ENCODE data around the gene PPARA. TPM values are rescaled to one million over a fixed set of nuclear protein-coding genes. Genes with fewer than 3 reads are reported as not detected.
A peak's percentile ranks its signal among the peaks of the same experiment; 100 is the strongest.

PPARA gene
- total and polyA plus RNA-seq, 7 experiments from 2014 or later: 3.7 to 21.6 (median 16.4) TPM

GRCh38 chr22:46275455-46276122 is 125.3 kb downstream of the PPARA start:
- CTCF ChIA-PET: no interaction called here
- POLR2A ChIA-PET: no interaction called here
- Histone ChIP-seq H3K4me3 (ENCODE audit: low read length) (no peak overlapping the region), H3K27me3 (ENCODE audit: control insufficient read depth in 2 of 2, insufficient read depth in 2 of 2, low read length in 2 of 2) (no peaks in the 10 kb centered on the region), H3K36me3 (ENCODE audit: control insufficient read depth in 2 of 3, insufficient read depth in 3 of 3, low read length in 3 of 3) (peaks cover 0 to 26% (median 0%) of the 10 kb centered on the region in 3 experiments), H3K9me3 (ENCODE audit: control insufficient read depth in 2 of 3, low read length in 3 of 3) (no peaks in the 10 kb centered on the region), H3K27ac (ENCODE audit: low read depth, low read length) (no peak overlapping the region), H3K4me1 (ENCODE audit: control insufficient read depth in 2 of 2, insufficient read depth in 2 of 2, low read length in 2 of 2) (peaks cover 0 to 12% of the 10 kb centered on the region in 2 donors)
- no peak overlapping the region for H3K4me3 Mint-ChIP-seq
- no peak overlapping the region for H3K27ac Mint-ChIP-seq
- H3K9me3 Mint-ChIP-seq: peaks cover 0 to 4% (median 0%) of the 10 kb centered on the region in 11 donors
- H3K36me3 Mint-ChIP-seq: peaks cover 7 to 41% (median 21%) of the 10 kb centered on the region in 5 donors
- no peaks in the 10 kb centered on the region for H3K27me3 Mint-ChIP-seq
- DNase-seq (no peak), ATAC-seq (no peak)
- intact Hi-C loops (cut with micrococcal nuclease): no loop called here
- peaks cover 0 to 9% (median 0%) of the 10 kb centered on the region in 7 donors for H3K4me1 Mint-ChIP-seq

DNA sequence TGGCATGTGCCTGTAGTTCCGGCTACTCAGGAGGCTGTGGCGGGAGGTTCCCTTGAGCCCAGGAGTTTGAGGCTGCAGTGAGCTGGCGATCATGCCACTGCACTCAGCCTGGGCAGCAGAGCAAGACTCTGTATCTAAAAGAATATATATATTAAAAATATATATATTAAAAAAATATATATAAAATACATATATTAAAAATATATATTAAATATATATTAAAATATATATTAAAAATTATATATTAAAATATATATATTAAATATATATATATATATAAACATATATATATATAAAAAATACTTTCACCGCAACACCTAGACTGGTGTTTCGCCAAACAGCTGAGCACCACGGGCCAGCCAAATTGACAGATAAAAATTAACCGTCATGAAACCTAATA is 126.2 kb downstream of the PPARA start:
- Histone ChIP-seq H3K4me1 (ENCODE audit: control insufficient read depth in 2 of 2, insufficient read depth in 2 of 2, low read length in 2 of 2) (peaks cover 0 to 21% of the 10 kb centered on the region in 2 donors), H3K27ac (ENCODE audit: low read depth, low read length) (no peak overlapping the region), H3K9me3 (ENCODE audit: control insufficient read depth in 2 of 3, low read length in 3 of 3) (no peaks in the 10 kb centered on the region), H3K36me3 (ENCODE audit: control insufficient read depth in 2 of 3, insufficient read depth in 3 of 3, low read length in 3 of 3) (peaks cover 0 to 26% (median 0%) of the 10 kb centered on the region in 3 experiments), H3K4me3 (ENCODE audit: low read length) (no peak overlapping the region), H3K27me3 (ENCODE audit: control insufficient read depth in 2 of 2, insufficient read depth in 2 of 2, low read length in 2 of 2) (no peaks in the 10 kb centered on the region)
- POLR2A ChIA-PET: no interaction called here
- ATAC-seq: no peak
- CTCF ChIA-PET: no interaction called here
- intact Hi-C loops (cut with micrococcal nuclease): no loop called here
- peaks cover 0 to 4% (median 0%) of the 10 kb centered on the region in 11 donors for H3K9me3 Mint-ChIP-seq
- no peaks in the 10 kb centered on the region for H3K27me3 Mint-ChIP-seq
- DNase-seq: no peak
- peaks cover 0 to 9% (median 0%) of the 10 kb centered on the region in 7 donors for H3K4me1 Mint-ChIP-seq
- H3K36me3 Mint-ChIP-seq: peaks cover 7 to 46% (median 21%) of the 10 kb centered on the region in 5 donors
- no peak overlapping the region for H3K4me3 Mint-ChIP-seq
- no peak overlapping the region for H3K27ac Mint-ChIP-seq

GRCh38 chr22:46278656-46279645 is 128.6 kb downstream of the PPARA start:
- ChIA-PET POLR2A (no interaction called here), CTCF (no interaction called here)
- Histone ChIP-seq H3K36me3 (ENCODE audit: control insufficient read depth in 2 of 3, insufficient read depth in 3 of 3, low read length in 3 of 3) (peaks cover 0 to 22% (median 0%) of the 10 kb centered on the region in 3 experiments), H3K4me3 (ENCODE audit: low read length) (no peak overlapping the region), H3K27ac (ENCODE audit: low read depth, low read length) (no peak overlapping the region), H3K4me1 (ENCODE audit: control insufficient read depth in 2 of 2, insufficient read depth in 2 of 2, low read length in 2 of 2) (peaks cover 0 to 26% of the 10 kb centered on the region in 2 donors), H3K27me3 (ENCODE audit: control insufficient read depth in 2 of 2, insufficient read depth in 2 of 2, low read length in 2 of 2) (no peaks in the 10 kb centered on the region), H3K9me3 (ENCODE audit: control insufficient read depth in 2 of 3, low read length in 3 of 3) (no peaks in the 10 kb centered on the region)
- no peaks in the 10 kb centered on the region for H3K27me3 Mint-ChIP-seq
- intact Hi-C loops (cut with micrococcal nuclease): no loop called here
- H3K4me1 Mint-ChIP-seq: peaks cover 0 to 9% (median 0%) of the 10 kb centered on the region in 7 donors
- H3K9me3 Mint-ChIP-seq: peaks cover 0 to 4% (median 0%) of the 10 kb centered on the region in 11 donors
- DNase-seq: no peak
- no peak overlapping the region for H3K27ac Mint-ChIP-seq
- peaks cover 7 to 52% (median 22%) of the 10 kb centered on the region in 5 donors for H3K36me3 Mint-ChIP-seq
- no peak for ATAC-seq
- no peak overlapping the region for H3K4me3 Mint-ChIP-seq

- peaks cover 0 to 22% (median 0%) of the 10 kb centered on the region in 3 experiments for H3K36me3 ChIP-seq (ENCODE audit: control insufficient read depth in 2 of 3, insufficient read depth in 3 of 3, low read length in 3 of 3)
- ChIA-PET CTCF (no interaction called here), POLR2A (no interaction called here)
- no peak overlapping the region for H3K4me3 ChIP-seq (ENCODE audit: low read length)
- H3K36me3 Mint-ChIP-seq: peaks cover 7 to 54% (median 21%) of the 10 kb centered on the region in 5 donors
- H3K27ac ChIP-seq (ENCODE audit: low read depth, low read length): no peak overlapping the region
- peaks cover 0 to 9% (median 0%) of the 10 kb centered on the region in 7 donors for H3K4me1 Mint-ChIP-seq
- peaks cover 0 to 26% of the 10 kb centered on the region in 2 donors for H3K4me1 ChIP-seq (ENCODE audit: control insufficient read depth in 2 of 2, insufficient read depth in 2 of 2, low read length in 2 of 2)
- no peaks in the 10 kb centered on the region for H3K27me3 ChIP-seq (ENCODE audit: control insufficient read depth in 2 of 2, insufficient read depth in 2 of 2, low read length in 2 of 2)
- no peaks in the 10 kb centered on the region for H3K27me3 Mint-ChIP-seq
- DNase-seq (no peak), ATAC-seq (no peak)
- intact Hi-C loops (cut with micrococcal nuclease): no loop called here
- no peak overlapping the region for H3K27ac Mint-ChIP-seq
- H3K4me3 Mint-ChIP-seq: no peak overlapping the region
- peaks cover 0 to 4% (median 0%) of the 10 kb centered on the region in 11 donors for H3K9me3 Mint-ChIP-seq
- no peaks in the 10 kb centered on the region for H3K9me3 ChIP-seq (ENCODE audit: control insufficient read depth in 2 of 3, low read length in 3 of 3)
Measured at GRCh38 chr22:46280063-46280817, 129.9 kb downstream of the PPARA start.

- Mint-ChIP-seq H3K36me3 (peaks cover 0 to 46% (median 15%) of the 10 kb centered on the region in 5 donors), H3K27ac (no peak overlapping the region), H3K27me3 (no peaks in the 10 kb centered on the region), H3K9me3 (no peaks in the 10 kb centered on the region), H3K4me3 (peak overlapping the region in 1 of 10 donors; percentile 66), H3K4me1 (peaks cover 0 to 8% (median 0%) of the 10 kb centered on the region in 7 donors)
- Histone ChIP-seq H3K27ac (ENCODE audit: low read depth, low read length) (no peak overlapping the region), H3K27me3 (ENCODE audit: control insufficient read depth in 2 of 2, insufficient read depth in 2 of 2, low read length in 2 of 2) (no peaks in the 10 kb centered on the region), H3K9me3 (ENCODE audit: control insufficient read depth in 2 of 3, low read length in 3 of 3) (no peaks in the 10 kb centered on the region), H3K4me3 (ENCODE audit: low read length) (no peak overlapping the region), H3K4me1 (ENCODE audit: control insufficient read depth in 2 of 2, insufficient read depth in 2 of 2, low read length in 2 of 2) (peaks cover 0 to 26% of the 10 kb centered on the region in 2 donors), H3K36me3 (ENCODE audit: control insufficient read depth in 2 of 3, insufficient read depth in 3 of 3, low read length in 3 of 3) (peaks cover 0 to 19% (median 0%) of the 10 kb centered on the region in 3 experiments)
- ChIA-PET CTCF (no interaction called here), POLR2A (no interaction called here)
- DNase-seq (no peak), ATAC-seq (peak; percentile 88)
- intact Hi-C loops (cut with micrococcal nuclease): no loop called here
Measured at GRCh38 chr22:46280999-46281623, 130.8 kb downstream of the PPARA start.
